Thyroid gland (tissue), 4 donors: ENCODE data around the gene VIL1.

Experiments used
- POLR2A ChIP-seq, 2 donors: fragments of 450-650 bp; IDR thresholded peaks; one replicate each; pipeline ENCODE4 v1.6.1; 2017; ENCODE audit warnings: antibody characterized with exemption in 2 of 2, mild to moderate bottlenecking in 2 of 2, moderate library complexity in 1 of 2
- TF ChIP-seq, protein P1 (sequence below), 6 experiments: fragments of 200-600 bp in 3 of 6; fragments of 450-650 bp in 3 of 6; sonication (generic) in 3 of 6; IDR thresholded peaks; one replicate each; pipeline ENCODE4 v1.5.1; 2016 to 2019; ENCODE audit warnings: antibody characterized with exemption in 6 of 6, mild to moderate bottlenecking in 2 of 6, inconsistent platforms in 1 of 6, moderate library complexity in 1 of 6

GRCh38 chr2:218485986-218486667 lies 67.2 kb downstream of the VIL1 start:
- TF ChIP-seq, protein P1, sequence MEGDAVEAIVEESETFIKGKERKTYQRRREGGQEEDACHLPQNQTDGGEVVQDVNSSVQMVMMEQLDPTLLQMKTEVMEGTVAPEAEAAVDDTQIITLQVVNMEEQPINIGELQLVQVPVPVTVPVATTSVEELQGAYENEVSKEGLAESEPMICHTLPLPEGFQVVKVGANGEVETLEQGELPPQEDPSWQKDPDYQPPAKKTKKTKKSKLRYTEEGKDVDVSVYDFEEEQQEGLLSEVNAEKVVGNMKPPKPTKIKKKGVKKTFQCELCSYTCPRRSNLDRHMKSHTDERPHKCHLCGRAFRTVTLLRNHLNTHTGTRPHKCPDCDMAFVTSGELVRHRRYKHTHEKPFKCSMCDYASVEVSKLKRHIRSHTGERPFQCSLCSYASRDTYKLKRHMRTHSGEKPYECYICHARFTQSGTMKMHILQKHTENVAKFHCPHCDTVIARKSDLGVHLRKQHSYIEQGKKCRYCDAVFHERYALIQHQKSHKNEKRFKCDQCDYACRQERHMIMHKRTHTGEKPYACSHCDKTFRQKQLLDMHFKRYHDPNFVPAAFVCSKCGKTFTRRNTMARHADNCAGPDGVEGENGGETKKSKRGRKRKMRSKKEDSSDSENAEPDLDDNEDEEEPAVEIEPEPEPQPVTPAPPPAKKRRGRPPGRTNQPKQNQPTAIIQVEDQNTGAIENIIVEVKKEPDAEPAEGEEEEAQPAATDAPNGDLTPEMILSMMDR (IDR thresholded peaks at IDR 0.05) = no peak
- no peak for TF ChIP-seq POLR2A (IDR thresholded peaks at IDR 0.05)
